WTC11 (cell line): Measurements from ENCODE around the gene PCDHA11. TPM values are rescaled to one million over a fixed set of nuclear protein-coding genes. Genes with fewer than 3 reads are reported as not detected.
"Not testable (repeated sequence)": the region's sequence is repeated elsewhere in the genome, so short reads cannot be mapped to it uniquely, and the experiment has no call there.

Experiments used
- ATAC-seq: fragments of 200-7000 bp; cut with Tn5 transposase; 2 replicates; pipeline ENCODE4 v1.10.0; 2021; ENCODE audit warnings: mild to moderate bottlenecking, moderate library complexity
- CTCF ChIA-PET: fragments of 300-600 bp; sonication (Branson Sonifier 250); formaldehyde crosslinking; loops from one replicate; lab custom pipeline; 2021; ENCODE audit warnings: antibody characterized with exemption; lab: Charles Lee
- POLR2A ChIA-PET: fragments of 350-600 bp; sonication (Branson Sonifier 250); formaldehyde crosslinking; loops from one replicate; lab custom pipeline; 2021; ENCODE audit warnings: antibody characterized with exemption; lab: Charles Lee
- DNase-seq: peaks from one replicate; pipeline ENCODE4 v3.0.0; 2021; ENCODE audit warnings: low spot score
- H3K27ac Mint-ChIP-seq: 2 replicates; pipeline ENCODE4 v1.8.0; 2021; ENCODE audit warnings: mixed read lengths
- H3K27me3 Mint-ChIP-seq: 2 replicates; pipeline ENCODE4 v1.8.0; 2021; ENCODE audit warnings: low read depth, mild to moderate bottlenecking, moderate library complexity, mixed read lengths
- H3K36me3 Mint-ChIP-seq: 2 replicates; pipeline ENCODE4 v1.8.0; 2021; ENCODE audit warnings: mixed read lengths
- H3K4me1 Mint-ChIP-seq: 2 replicates; pipeline ENCODE4 v1.8.0; 2022; ENCODE audit warnings: mixed read lengths
- H3K4me3 Mint-ChIP-seq: 2 replicates; pipeline ENCODE4 v1.8.0; 2021; ENCODE audit warnings: mild to moderate bottlenecking, moderate library complexity, mixed read lengths
- H3K9me3 Mint-ChIP-seq: 2 replicates; pipeline ENCODE4 v1.8.0; 2021; ENCODE audit warnings: mixed read lengths
- CREB1 ChIP-seq: sonication (generic); formaldehyde crosslinking; IDR thresholded peaks from 2 replicates; pipeline ENCODE4 v1.8.0; 2023; ENCODE audit warnings: mild to moderate bottlenecking, missing genetic modification reagents
- CREM ChIP-seq: sonication (generic); formaldehyde crosslinking; IDR thresholded peaks from 2 replicates; pipeline ENCODE4 v1.8.1; 2022; ENCODE audit warnings: mild to moderate bottlenecking, missing genetic modification reagents, moderate library complexity
- FOXK1 ChIP-seq: sonication (generic); formaldehyde crosslinking; IDR thresholded peaks from 2 replicates; pipeline ENCODE4 v1.8.0; 2022; ENCODE audit warnings: mild to moderate bottlenecking, moderate library complexity, missing genetic modification reagents
- GABPB1 ChIP-seq: sonication (generic); formaldehyde crosslinking; IDR thresholded peaks from 2 replicates; pipeline ENCODE4 v1.8.1; 2023; ENCODE audit warnings: mild to moderate bottlenecking, missing genetic modification reagents
- GTF2I ChIP-seq: fragments of 250-450 bp; sonication (Bioruptor Pico); conservative IDR thresholded peaks from 2 replicates; pipeline ENCODE4 v1.4.0; 2021; ENCODE audit warnings: mild to moderate bottlenecking
- MYBL2 ChIP-seq: sonication (generic); formaldehyde crosslinking; IDR thresholded peaks from 2 replicates; pipeline ENCODE4 v1.8.1; 2023; ENCODE audit warnings: mild to moderate bottlenecking, moderate library complexity, missing genetic modification reagents
- SMAD4 ChIP-seq: sonication (generic); formaldehyde crosslinking; IDR thresholded peaks from 2 replicates; pipeline ENCODE4 v1.8.0; 2022; ENCODE audit warnings: mild to moderate bottlenecking, missing genetic modification reagents
- ZBTB21 ChIP-seq: sonication (generic); formaldehyde crosslinking; IDR thresholded peaks from 2 replicates; pipeline ENCODE4 v1.8.1; 2023; ENCODE audit warnings: mild to moderate bottlenecking, missing genetic modification reagents, borderline replicate concordance
- total RNA-seq: library from RNA; stranded (reverse); gene quantifications from 3 replicates; pipeline ENCODE4 v1.2.3, GENCODE V29; 2021
- TF ChIP-seq, protein P1 (sequence below): sonication (generic); formaldehyde crosslinking; IDR thresholded peaks from 2 replicates; pipeline ENCODE4 v1.8.0; 2022; ENCODE audit warnings: missing genetic modification reagents
- TF ChIP-seq, protein P2 (sequence below): sonication (generic); formaldehyde crosslinking; IDR thresholded peaks from 2 replicates; pipeline ENCODE4 v1.8.0; 2023; ENCODE audit warnings: missing genetic modification reagents
- TF ChIP-seq, protein P3 (sequence below): fragments of 250-450 bp; sonication (Bioruptor Pico); IDR thresholded peaks from 2 replicates; pipeline ENCODE4 v1.9.0; 2021; ENCODE audit warnings: mild to moderate bottlenecking
- TF ChIP-seq, protein P4 (sequence below): fragments of 250-450 bp; sonication (Bioruptor Pico); IDR thresholded peaks from 2 replicates; pipeline ENCODE4 v1.9.0; 2021; ENCODE audit warnings: moderate library complexity, mild to moderate bottlenecking, inconsistent platforms, borderline replicate concordance
- TF ChIP-seq, protein P5 (sequence below): sonication (generic); formaldehyde crosslinking; IDR thresholded peaks from 2 replicates; pipeline ENCODE4 v1.8.1; 2022; ENCODE audit warnings: low read depth, mild to moderate bottlenecking, moderate library complexity, missing genetic modification reagents, borderline replicate concordance
- TF ChIP-seq, protein P6 (sequence below): sonication (generic); formaldehyde crosslinking; IDR thresholded peaks from 2 replicates; pipeline ENCODE4 v1.8.1; 2023; ENCODE audit warnings: mild to moderate bottlenecking, missing genetic modification reagents

PCDHA11 gene
- total RNA-seq, 1 experiment from 2014 or later = 8.7 TPM

DNA sequence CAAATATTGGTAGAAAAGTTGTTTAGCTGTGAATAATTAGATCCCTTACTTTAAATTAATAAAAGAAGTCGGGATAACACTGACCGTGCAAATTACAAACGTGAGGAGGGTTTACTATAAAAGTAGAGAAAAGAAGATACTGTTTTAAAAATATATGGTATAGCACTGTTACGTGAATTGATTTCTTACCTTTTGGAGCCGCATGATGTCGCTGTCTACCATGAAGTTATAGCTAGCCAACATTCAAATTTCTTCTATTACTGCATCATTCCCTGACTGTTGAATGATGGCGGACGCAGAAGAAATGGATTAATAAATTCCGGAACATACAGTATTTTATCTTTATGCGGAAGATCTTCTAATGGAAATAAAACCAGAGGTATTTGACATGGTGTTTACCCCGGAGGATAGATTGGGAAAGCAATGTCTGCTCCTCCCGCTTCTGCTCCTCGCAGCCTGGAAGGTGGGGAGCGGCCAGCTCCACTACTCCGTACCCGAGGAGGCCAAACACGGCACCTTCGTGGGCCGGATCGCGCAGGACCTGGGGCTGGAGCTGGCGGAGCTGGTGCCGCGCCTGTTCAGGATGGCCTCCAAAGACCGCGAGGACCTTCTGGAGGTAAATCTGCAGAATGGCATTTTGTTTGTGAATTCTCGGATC lies 40.9 kb upstream of the PCDHA11 start, which contains the start of gene PCDHA6:
Gene PCDHA6, plus strand, starts transcription at position 257 of the 658 bp plus-strand sequence. Its CDS starts 132 bp downstream, at position 389.
- Mint-ChIP-seq H3K36me3 (peaks cover 14% of the 10 kb centered on the region), H3K27me3 (no peaks in the 10 kb centered on the region), H3K4me3 (peak within 1 kb of the TSS; percentile 74), H3K9me3 (0 out of 2 replicates have a peak, but pooled peaks cover 3% of the 10 kb centered on the region), H3K4me1 (peaks cover 4% of the 10 kb centered on the region; the same call in 1 of the 2 replicates), H3K27ac (no peak within 1 kb of the TSS)
- ChIA-PET POLR2A (no interaction called here), CTCF (interaction anchor here (0.6 to 3.6 kb wide), 13 partner anchors 10 to 299 kb away, joined by 3 to 32 read pairs (median 4); partner anchors contain the start of genes PCDHA1, PCDHA10, PCDHA2 and PCDHA4)
- DNase-seq = no peak
- TF ChIP-seq, protein P1, sequence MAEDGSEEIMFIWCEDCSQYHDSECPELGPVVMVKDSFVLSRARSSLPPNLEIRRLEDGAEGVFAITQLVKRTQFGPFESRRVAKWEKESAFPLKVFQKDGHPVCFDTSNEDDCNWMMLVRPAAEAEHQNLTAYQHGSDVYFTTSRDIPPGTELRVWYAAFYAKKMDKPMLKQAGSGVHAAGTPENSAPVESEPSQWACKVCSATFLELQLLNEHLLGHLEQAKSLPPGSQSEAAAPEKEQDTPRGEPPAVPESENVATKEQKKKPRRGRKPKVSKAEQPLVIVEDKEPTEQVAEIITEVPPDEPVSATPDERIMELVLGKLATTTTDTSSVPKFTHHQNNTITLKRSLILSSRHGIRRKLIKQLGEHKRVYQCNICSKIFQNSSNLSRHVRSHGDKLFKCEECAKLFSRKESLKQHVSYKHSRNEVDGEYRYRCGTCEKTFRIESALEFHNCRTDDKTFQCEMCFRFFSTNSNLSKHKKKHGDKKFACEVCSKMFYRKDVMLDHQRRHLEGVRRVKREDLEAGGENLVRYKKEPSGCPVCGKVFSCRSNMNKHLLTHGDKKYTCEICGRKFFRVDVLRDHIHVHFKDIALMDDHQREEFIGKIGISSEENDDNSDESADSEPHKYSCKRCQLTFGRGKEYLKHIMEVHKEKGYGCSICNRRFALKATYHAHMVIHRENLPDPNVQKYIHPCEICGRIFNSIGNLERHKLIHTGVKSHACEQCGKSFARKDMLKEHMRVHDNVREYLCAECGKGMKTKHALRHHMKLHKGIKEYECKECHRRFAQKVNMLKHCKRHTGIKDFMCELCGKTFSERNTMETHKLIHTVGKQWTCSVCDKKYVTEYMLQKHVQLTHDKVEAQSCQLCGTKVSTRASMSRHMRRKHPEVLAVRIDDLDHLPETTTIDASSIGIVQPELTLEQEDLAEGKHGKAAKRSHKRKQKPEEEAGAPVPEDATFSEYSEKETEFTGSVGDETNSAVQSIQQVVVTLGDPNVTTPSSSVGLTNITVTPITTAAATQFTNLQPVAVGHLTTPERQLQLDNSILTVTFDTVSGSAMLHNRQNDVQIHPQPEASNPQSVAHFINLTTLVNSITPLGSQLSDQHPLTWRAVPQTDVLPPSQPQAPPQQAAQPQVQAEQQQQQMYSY = peak; percentile 73
- no peak for TF ChIP-seq CREM (CRISPR knock-in tag)
- peak; percentile 24; the same call in 1 of the 2 replicates for ATAC-seq

DNA sequence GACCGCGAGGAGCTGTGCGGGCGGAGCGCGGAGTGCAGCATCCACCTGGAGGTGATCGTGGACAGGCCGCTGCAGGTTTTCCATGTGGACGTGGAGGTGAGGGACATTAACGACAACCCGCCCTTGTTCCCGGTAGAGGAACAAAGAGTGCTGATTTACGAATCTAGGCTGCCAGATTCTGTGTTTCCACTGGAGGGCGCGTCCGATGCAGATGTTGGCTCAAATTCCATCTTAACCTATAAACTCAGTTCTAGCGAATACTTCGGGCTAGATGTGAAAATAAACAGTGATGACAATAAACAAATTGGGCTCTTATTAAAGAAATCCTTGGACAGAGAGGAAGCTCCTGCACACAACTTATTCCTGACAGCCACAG lies 40.4 kb upstream of the PCDHA11 start:
- Mint-ChIP-seq H3K9me3 (0 out of 2 replicates have a peak, but pooled peaks cover 3% of the 10 kb centered on the region), H3K4me3 (peak overlapping the region; percentile 74), H3K4me1 (peaks cover 4% of the 10 kb centered on the region; the same call in 1 of the 2 replicates), H3K27ac (no peak overlapping the region), H3K27me3 (no peaks in the 10 kb centered on the region), H3K36me3 (peaks cover 14% of the 10 kb centered on the region)
- ChIA-PET POLR2A (no interaction called here), CTCF (interaction anchor here (0.6 to 3.6 kb wide), 12 partner anchors 13 to 299 kb away, joined by 3 to 32 read pairs (median 4); partner anchors contain the start of genes PCDHA1, PCDHA10, PCDHA2 and PCDHA4)
- TF ChIP-seq MYBL2 (CRISPR knock-in tag) = no peak
- TF ChIP-seq CREB1 (CRISPR knock-in tag) = no peak
- TF ChIP-seq, protein P2, sequence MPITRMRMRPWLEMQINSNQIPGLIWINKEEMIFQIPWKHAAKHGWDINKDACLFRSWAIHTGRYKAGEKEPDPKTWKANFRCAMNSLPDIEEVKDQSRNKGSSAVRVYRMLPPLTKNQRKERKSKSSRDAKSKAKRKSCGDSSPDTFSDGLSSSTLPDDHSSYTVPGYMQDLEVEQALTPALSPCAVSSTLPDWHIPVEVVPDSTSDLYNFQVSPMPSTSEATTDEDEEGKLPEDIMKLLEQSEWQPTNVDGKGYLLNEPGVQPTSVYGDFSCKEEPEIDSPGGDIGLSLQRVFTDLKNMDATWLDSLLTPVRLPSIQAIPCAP (CRISPR knock-in tag) = no peak
- TF ChIP-seq FOXK1 (CRISPR knock-in tag) = no peak
- TF ChIP-seq, protein P3, sequence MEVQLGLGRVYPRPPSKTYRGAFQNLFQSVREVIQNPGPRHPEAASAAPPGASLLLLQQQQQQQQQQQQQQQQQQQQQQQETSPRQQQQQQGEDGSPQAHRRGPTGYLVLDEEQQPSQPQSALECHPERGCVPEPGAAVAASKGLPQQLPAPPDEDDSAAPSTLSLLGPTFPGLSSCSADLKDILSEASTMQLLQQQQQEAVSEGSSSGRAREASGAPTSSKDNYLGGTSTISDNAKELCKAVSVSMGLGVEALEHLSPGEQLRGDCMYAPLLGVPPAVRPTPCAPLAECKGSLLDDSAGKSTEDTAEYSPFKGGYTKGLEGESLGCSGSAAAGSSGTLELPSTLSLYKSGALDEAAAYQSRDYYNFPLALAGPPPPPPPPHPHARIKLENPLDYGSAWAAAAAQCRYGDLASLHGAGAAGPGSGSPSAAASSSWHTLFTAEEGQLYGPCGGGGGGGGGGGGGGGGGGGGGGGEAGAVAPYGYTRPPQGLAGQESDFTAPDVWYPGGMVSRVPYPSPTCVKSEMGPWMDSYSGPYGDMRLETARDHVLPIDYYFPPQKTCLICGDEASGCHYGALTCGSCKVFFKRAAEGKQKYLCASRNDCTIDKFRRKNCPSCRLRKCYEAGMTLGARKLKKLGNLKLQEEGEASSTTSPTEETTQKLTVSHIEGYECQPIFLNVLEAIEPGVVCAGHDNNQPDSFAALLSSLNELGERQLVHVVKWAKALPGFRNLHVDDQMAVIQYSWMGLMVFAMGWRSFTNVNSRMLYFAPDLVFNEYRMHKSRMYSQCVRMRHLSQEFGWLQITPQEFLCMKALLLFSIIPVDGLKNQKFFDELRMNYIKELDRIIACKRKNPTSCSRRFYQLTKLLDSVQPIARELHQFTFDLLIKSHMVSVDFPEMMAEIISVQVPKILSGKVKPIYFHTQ (CRISPR knock-in tag) = no peak
- no peak for TF ChIP-seq GTF2I (CRISPR knock-in tag)
- no peak for TF ChIP-seq GABPB1 (CRISPR knock-in tag)
- TF ChIP-seq, protein P4, sequence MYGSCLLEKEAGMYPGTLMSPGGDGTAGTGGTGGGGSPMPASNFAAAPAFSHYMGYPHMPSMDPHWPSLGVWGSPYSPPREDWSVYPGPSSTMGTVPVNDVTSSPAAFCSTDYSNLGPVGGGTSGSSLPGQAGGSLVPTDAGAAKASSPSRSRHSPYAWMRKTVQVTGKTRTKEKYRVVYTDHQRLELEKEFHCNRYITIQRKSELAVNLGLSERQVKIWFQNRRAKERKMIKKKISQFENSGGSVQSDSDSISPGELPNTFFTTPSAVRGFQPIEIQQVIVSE (CRISPR knock-in tag) = no peak
- TF ChIP-seq, protein P5, sequence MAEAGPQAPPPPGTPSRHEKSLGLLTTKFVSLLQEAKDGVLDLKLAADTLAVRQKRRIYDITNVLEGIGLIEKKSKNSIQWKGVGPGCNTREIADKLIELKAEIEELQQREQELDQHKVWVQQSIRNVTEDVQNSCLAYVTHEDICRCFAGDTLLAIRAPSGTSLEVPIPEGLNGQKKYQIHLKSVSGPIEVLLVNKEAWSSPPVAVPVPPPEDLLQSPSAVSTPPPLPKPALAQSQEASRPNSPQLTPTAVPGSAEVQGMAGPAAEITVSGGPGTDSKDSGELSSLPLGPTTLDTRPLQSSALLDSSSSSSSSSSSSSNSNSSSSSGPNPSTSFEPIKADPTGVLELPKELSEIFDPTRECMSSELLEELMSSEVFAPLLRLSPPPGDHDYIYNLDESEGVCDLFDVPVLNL (CRISPR knock-in tag) = no peak
- TF ChIP-seq, protein P6, sequence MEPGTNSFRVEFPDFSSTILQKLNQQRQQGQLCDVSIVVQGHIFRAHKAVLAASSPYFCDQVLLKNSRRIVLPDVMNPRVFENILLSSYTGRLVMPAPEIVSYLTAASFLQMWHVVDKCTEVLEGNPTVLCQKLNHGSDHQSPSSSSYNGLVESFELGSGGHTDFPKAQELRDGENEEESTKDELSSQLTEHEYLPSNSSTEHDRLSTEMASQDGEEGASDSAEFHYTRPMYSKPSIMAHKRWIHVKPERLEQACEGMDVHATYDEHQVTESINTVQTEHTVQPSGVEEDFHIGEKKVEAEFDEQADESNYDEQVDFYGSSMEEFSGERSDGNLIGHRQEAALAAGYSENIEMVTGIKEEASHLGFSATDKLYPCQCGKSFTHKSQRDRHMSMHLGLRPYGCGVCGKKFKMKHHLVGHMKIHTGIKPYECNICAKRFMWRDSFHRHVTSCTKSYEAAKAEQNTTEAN (CRISPR knock-in tag) = no peak
- TF ChIP-seq SMAD4 (CRISPR knock-in tag) = no peak
- TF ChIP-seq ZBTB21 (CRISPR knock-in tag) = no peak
- ATAC-seq (peak; percentile 77), DNase-seq (no peak)

DNA sequence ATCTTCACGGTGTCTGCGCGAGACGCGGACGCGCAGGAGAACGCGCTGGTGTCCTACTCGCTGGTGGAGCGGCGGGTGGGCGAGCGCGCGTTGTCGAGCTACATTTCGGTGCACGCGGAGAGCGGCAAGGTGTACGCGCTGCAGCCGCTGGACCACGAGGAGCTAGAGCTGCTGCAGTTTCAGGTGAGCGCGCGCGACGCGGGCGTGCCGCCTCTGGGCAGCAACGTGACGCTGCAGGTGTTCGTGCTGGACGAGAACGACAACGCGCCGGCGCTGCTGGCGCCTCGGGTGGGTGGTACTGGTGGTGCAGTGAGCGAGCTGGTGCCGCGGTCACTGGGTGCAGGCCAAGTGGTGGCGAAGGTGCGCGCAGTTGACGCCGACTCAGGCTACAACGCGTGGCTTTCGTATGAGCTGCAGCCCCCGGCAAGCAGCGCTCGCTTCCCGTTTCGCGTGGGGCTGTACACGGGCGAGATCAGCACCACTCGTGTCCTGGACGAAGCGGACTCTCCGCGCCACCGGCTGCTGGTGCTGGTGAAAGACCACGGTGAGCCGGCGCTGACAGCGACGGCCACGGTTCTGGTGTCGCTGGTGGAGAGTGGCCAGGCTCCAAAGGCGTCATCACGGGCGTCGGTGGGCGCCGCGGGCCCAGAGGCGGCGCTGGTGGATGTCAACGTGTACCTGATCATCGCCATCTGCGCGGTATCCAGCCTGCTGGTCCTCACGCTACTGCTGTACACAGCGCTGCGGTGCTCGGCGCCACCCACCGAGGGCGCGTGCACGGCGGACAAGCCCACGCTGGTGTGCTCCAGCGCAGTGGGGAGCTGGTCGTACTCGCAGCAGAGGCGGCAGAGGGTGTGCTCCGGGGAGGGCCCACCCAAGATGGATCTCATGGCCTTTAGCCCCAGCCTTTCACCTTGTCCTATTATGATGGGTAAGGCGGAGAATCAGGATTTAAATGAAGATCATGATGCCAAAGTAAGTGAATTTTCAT lies 39.0 kb upstream of the PCDHA11 start:
- peaks cover 21% of the 10 kb centered on the region for H3K36me3 Mint-ChIP-seq
- CTCF ChIA-PET = interaction anchor here (1.1 to 3.6 kb wide), 3 partner anchors 12 to 44 kb away, joined by 3 to 24 read pairs (median 15); partner anchors contain the start of genes PCDHA1, PCDHA4 and PCDHA8
- H3K9me3 Mint-ChIP-seq = not testable (repeated sequence)

More for the DNA sequence above, 39.0 kb upstream of the PCDHA11 start:
- ATAC-seq, H3K4me1 Mint-ChIP-seq, H3K27me3 Mint-ChIP-seq, H3K4me3 Mint-ChIP-seq, DNase-seq, POLR2A ChIA-PET, H3K27ac Mint-ChIP-seq: not testable (repeated sequence)
